Progenitor cell of endocrine pancreas (in vitro differentiated cells): ENCODE data around the gene FANCF. TPM values are rescaled to one million over a fixed set of nuclear protein-coding genes. Genes with fewer than 3 reads are reported as not detected.

ENCODE experiments used
- DNase-seq: peaks from one replicate; pipeline ENCODE4 v3.0.0; 2021; ENCODE audit warnings: low spot score; ENCODE audit not compliant: unreplicated experiment
- H3K27ac Mint-ChIP-seq: 2 replicates; pipeline ENCODE4 v1.8.0; 2021; ENCODE audit warnings: mild to moderate bottlenecking, moderate library complexity, mixed read lengths
- H3K27me3 Mint-ChIP-seq: 2 replicates; pipeline ENCODE4 v1.8.0; 2021; ENCODE audit warnings: mixed read lengths
- H3K36me3 Mint-ChIP-seq: 2 replicates; pipeline ENCODE4 v1.8.0; 2022; ENCODE audit warnings: mixed read lengths; ENCODE audit not compliant: insufficient read depth
- H3K4me1 Mint-ChIP-seq: 2 replicates; pipeline ENCODE4 v1.8.0; 2021; ENCODE audit warnings: low read depth, mixed read lengths
- H3K4me3 Mint-ChIP-seq: 2 replicates; pipeline ENCODE4 v1.8.0; 2021; ENCODE audit warnings: low read depth, mild to moderate bottlenecking, moderate library complexity, mixed read lengths
- H3K9me3 Mint-ChIP-seq: 2 replicates; pipeline ENCODE4 v1.8.0; 2021; ENCODE audit warnings: low read depth, mixed read lengths
- long read RNA-seq: library from polyadenylated mRNA; unstranded; transcript quantifications from one replicate; pipeline ENCODE4 v2.0.0, GENCODE V29; 2020
- total RNA-seq: library from RNA; stranded (reverse); gene quantifications from 2 replicates; pipeline ENCODE4 v1.2.1, GENCODE V29; 2021
- TF ChIP-seq, protein P1 (sequence below): fragments of 200-600 bp; sonication (generic); IDR thresholded peaks from one replicate; pipeline ENCODE4 v1.5.0; 2021; ENCODE audit warnings: antibody characterized with exemption, mild to moderate bottlenecking; ENCODE audit not compliant: unreplicated experiment

Gene FANCF, protein sequence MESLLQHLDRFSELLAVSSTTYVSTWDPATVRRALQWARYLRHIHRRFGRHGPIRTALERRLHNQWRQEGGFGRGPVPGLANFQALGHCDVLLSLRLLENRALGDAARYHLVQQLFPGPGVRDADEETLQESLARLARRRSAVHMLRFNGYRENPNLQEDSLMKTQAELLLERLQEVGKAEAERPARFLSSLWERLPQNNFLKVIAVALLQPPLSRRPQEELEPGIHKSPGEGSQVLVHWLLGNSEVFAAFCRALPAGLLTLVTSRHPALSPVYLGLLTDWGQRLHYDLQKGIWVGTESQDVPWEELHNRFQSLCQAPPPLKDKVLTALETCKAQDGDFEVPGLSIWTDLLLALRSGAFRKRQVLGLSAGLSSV
- total RNA-seq, result 30.2 and 32.8 TPM in 2 replicates
- long read RNA-seq, transcript FANCF-201 (1 exons, 2,952 nt), result major isoform, 268 of 268 reads
- long read RNA-seq, partial matches to known transcripts, result 0 of 268 reads
- long read RNA-seq, other reads (novel, unspliced or antisense), result 0 of 268 reads

DNA sequence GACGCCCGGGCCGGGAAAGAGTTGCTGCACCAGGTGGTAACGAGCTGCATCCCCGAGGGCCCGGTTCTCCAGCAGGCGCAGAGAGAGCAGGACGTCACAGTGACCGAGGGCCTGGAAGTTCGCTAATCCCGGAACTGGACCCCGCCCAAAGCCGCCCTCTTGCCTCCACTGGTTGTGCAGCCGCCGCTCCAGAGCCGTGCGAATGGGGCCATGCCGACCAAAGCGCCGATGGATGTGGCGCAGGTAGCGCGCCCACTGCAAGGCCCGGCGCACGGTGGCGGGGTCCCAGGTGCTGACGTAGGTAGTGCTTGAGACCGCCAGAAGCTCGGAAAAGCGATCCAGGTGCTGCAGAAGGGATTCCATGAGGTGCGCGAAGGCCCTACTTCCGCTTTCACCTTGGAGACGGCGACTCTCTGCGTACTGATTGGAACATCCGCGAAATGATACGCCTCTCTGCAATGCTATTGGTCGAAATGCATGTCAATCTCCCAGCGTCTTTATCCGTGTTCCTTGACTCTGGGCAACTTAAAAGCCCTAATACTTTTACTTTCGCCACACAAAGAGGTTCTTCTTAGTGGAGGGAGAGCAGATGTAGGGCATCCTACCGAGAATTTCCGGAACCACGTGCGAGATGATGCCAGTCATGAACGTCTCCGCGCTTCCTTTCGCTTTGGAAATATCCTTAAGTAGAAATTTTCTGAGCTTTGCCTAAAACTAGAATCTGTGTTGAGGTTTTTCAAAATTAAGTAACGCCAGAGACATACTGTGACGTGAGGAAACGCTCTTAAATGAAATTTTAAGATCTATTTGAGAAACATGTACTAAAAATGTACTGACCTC is at the start of gene FANCF:
FANCF (minus strand) TSS at position 376 of the 840 bp plus-strand sequence; CDS start at position 363, 13 bp downstream.
- Mint-ChIP-seq H3K9me3 (no peaks in the 10 kb centered on the region), H3K4me1 (peaks cover 18% of the 10 kb centered on the region), H3K4me3 (peak within 1 kb of the TSS; percentile 99), H3K27me3 (no peaks in the 10 kb centered on the region), H3K27ac (peak within 1 kb of the TSS; percentile 100), H3K36me3 (peaks cover 1% of the 10 kb centered on the region)
- TF ChIP-seq, protein P1, sequence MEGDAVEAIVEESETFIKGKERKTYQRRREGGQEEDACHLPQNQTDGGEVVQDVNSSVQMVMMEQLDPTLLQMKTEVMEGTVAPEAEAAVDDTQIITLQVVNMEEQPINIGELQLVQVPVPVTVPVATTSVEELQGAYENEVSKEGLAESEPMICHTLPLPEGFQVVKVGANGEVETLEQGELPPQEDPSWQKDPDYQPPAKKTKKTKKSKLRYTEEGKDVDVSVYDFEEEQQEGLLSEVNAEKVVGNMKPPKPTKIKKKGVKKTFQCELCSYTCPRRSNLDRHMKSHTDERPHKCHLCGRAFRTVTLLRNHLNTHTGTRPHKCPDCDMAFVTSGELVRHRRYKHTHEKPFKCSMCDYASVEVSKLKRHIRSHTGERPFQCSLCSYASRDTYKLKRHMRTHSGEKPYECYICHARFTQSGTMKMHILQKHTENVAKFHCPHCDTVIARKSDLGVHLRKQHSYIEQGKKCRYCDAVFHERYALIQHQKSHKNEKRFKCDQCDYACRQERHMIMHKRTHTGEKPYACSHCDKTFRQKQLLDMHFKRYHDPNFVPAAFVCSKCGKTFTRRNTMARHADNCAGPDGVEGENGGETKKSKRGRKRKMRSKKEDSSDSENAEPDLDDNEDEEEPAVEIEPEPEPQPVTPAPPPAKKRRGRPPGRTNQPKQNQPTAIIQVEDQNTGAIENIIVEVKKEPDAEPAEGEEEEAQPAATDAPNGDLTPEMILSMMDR, result no peak
- DNase-seq, result peak; percentile 84

DNA sequence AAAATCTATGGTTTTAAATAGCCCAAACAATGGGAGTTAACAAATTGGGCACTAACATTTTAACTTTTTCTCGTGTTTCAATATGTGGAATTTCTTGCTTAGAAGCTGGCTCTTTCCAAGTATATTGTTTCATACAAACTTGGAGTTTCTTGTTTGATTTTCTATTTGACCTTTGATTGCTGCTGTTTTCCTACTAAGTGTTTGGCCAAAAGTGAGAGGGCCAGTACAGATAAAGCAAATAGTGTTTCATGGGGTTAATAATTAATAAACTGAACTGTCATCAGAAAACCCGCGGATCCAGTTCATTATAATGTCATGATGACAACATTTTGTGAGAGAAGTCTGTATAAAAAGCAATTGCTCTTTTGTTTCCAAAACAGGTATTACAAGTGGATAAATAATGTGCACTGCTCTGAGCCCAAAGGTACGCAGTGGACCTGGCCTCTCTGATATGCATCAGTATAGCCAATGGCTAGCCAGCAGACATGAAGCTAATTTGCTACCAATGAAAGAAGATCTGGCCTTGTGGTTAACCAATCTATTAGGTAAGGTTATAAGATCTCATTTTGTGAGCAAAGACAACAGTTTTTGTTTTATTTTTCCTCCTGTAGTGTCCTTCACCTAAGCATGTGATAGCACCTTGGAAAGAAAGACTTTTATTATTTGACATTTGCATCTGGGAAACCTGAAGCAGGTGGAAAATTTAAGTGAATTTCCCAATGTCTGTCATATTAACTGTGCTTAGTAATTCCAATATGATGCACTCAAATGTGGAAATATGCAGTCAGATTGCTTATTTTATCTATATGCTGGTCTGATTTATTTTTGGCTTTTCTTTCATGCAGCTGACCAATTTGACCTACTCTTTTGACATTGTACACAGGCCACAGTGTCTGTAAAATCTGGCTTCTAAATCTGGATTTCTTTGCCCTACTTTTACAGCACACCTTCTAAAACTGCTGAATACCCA is 49.1 kb upstream of the FANCF start:
- H3K4me1 Mint-ChIP-seq, result peaks cover 22% of the 10 kb centered on the region
- no peaks in the 10 kb centered on the region for H3K9me3 Mint-ChIP-seq
- no peaks in the 10 kb centered on the region for H3K36me3 Mint-ChIP-seq
- DNase-seq, result no peak
- no peak overlapping the region for H3K4me3 Mint-ChIP-seq
- no peaks in the 10 kb centered on the region for H3K27me3 Mint-ChIP-seq
- peak overlapping the region; percentile 85 for H3K27ac Mint-ChIP-seq
- TF ChIP-seq, protein P1, result no peak

DNA sequence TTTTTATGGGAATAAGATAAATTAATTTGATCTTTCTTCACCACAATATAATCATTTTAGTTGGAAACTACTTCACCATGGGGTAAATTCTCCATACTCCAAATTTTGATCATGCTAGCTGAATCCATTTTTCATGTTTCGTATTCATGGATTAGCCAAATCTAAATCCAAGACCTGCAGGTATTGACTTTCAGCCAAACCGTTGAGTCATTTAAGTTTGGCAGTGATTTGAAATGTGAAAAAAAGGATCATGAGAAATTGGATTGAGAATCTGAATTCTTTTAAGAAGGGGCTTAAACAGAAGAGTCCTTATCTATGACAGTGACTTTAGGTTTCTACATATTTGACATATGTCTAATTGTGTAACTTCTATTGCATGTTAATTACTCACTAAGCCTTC is 46.1 kb upstream of the FANCF start:
- no peak for DNase-seq
- H3K36me3 Mint-ChIP-seq, result no peaks in the 10 kb centered on the region
- H3K4me3 Mint-ChIP-seq, result no peak overlapping the region
- TF ChIP-seq, protein P1, result no peak
- H3K9me3 Mint-ChIP-seq, result no peaks in the 10 kb centered on the region
- H3K27me3 Mint-ChIP-seq, result peaks cover 3% of the 10 kb centered on the region
- H3K4me1 Mint-ChIP-seq, result peaks cover 33% of the 10 kb centered on the region
- no peak overlapping the region for H3K27ac Mint-ChIP-seq

- no peak overlapping the region for H3K27ac Mint-ChIP-seq
- peaks cover 37% of the 10 kb centered on the region for H3K4me1 Mint-ChIP-seq
- no peak for DNase-seq
- peaks cover 3% of the 10 kb centered on the region for H3K27me3 Mint-ChIP-seq
- no peak overlapping the region for H3K4me3 Mint-ChIP-seq
- H3K9me3 Mint-ChIP-seq, result no peaks in the 10 kb centered on the region
- TF ChIP-seq, protein P1, result peak; percentile 41
- no peaks in the 10 kb centered on the region for H3K36me3 Mint-ChIP-seq
Observed at GRCh38 chr11:22670830-22671229, 45.2 kb upstream of the FANCF start.
